Lower lobe of right lung (tissue), 2 donors: ENCODE measurements around the gene DRC1. TPM values are rescaled to one million over a fixed set of nuclear protein-coding genes. Genes with fewer than 3 reads are reported as not detected.

Source experiments
- ATAC-seq, 2 donors: fragments of 200-7000 bp; cut with Tn5 transposase; one replicate each; pipeline ENCODE4 v1.9.1; 2020 to 2022; ENCODE audit warnings: mild to moderate bottlenecking in 2 of 2, moderate library complexity in 2 of 2
- DNase-seq: peaks from one replicate; pipeline ENCODE4 v3.0.0-alpha.2; 2020
- H3K27ac ChIP-seq: fragments of 200-600 bp; one replicate; pipeline ENCODE4 v1.8.0; 2022
- H3K27me3 ChIP-seq: fragments of 200-600 bp; one replicate; pipeline ENCODE4 v1.8.0; 2022; ENCODE audit warnings: low read depth
- H3K36me3 ChIP-seq: fragments of 200-600 bp; one replicate; pipeline ENCODE4 v1.8.0; 2022; ENCODE audit warnings: mild to moderate bottlenecking
- H3K4me1 ChIP-seq: fragments of 200-600 bp; one replicate; pipeline ENCODE4 v1.8.0; 2022
- H3K4me3 ChIP-seq: fragments of 200-600 bp; one replicate; pipeline ENCODE4 v1.8.0; 2022; ENCODE audit warnings: mild to moderate bottlenecking
- H3K9me3 ChIP-seq: fragments of 200-600 bp; one replicate; pipeline ENCODE4 v1.8.0; 2022
- intact Hi-C: fragments of 100-400 bp; cut with DNase I; formaldehyde crosslinking; loops from one replicate; pipeline ENCODE4 v1.11.0; 2022
- total RNA-seq: library from RNA; stranded (reverse); fragmentation: NEBNext Ultra II Directional; extraction: Animal tissue kit (Norgen Biotek cat#: 25700); gene quantifications from one replicate; pipeline ENCODE4 v1.2.1, GENCODE V29; 2021
- TF ChIP-seq, protein P1 (sequence below): fragments of 200-600 bp; IDR thresholded peaks from one replicate; pipeline ENCODE4 v1.8.0; 2022; ENCODE audit warnings: antibody characterized with exemption, mild to moderate bottlenecking
- donor health status: DM: no; HTN: yes; CAD: no; lungs with severe emphysema.

DRC1 gene
- total RNA-seq, 1 donor from 2014 or later, result 6.8 TPM

DNA sequence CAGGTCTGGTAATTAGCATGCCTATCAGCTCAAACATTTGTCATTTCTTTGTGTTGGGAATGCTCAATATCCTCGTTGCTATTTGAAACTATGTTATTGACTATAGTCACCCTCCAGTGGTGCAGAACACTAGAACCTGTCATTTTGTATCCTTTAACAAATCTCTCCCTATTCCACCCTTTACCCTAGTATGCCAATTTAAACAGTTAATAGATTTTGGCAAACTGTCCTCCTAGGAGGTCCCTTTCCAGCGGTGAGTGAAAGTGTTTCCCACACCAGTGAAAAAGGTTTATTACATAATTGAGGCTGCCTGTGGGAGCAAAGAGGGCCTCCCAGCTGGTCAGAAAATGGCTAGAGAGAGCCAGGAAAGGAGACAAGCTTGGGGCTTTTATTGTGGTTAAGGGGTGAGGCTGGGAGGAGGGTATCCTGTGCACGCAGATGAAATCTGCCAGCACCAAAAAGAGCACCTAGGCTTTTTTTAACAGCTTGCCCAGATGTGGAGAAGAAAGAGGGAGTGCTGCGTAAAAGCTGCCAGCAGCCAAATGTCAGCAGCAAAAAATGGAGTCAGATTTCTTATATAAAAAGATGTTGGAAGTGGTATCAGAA, 1.8 kb upstream of the DRC1 start:
- TF ChIP-seq, protein P1, sequence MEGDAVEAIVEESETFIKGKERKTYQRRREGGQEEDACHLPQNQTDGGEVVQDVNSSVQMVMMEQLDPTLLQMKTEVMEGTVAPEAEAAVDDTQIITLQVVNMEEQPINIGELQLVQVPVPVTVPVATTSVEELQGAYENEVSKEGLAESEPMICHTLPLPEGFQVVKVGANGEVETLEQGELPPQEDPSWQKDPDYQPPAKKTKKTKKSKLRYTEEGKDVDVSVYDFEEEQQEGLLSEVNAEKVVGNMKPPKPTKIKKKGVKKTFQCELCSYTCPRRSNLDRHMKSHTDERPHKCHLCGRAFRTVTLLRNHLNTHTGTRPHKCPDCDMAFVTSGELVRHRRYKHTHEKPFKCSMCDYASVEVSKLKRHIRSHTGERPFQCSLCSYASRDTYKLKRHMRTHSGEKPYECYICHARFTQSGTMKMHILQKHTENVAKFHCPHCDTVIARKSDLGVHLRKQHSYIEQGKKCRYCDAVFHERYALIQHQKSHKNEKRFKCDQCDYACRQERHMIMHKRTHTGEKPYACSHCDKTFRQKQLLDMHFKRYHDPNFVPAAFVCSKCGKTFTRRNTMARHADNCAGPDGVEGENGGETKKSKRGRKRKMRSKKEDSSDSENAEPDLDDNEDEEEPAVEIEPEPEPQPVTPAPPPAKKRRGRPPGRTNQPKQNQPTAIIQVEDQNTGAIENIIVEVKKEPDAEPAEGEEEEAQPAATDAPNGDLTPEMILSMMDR, result no peak
- intact Hi-C loops, result no loop called here
- H3K27ac ChIP-seq, result no peak overlapping the region
- no peaks in the 10 kb centered on the region for H3K9me3 ChIP-seq
- ATAC-seq (no peak), DNase-seq (no peak)
- peaks cover 13% of the 10 kb centered on the region for H3K27me3 ChIP-seq
- H3K4me3 ChIP-seq, result no peak overlapping the region
- H3K36me3 ChIP-seq, result no peaks in the 10 kb centered on the region
- H3K4me1 ChIP-seq, result peaks cover 6% of the 10 kb centered on the region

DNA sequence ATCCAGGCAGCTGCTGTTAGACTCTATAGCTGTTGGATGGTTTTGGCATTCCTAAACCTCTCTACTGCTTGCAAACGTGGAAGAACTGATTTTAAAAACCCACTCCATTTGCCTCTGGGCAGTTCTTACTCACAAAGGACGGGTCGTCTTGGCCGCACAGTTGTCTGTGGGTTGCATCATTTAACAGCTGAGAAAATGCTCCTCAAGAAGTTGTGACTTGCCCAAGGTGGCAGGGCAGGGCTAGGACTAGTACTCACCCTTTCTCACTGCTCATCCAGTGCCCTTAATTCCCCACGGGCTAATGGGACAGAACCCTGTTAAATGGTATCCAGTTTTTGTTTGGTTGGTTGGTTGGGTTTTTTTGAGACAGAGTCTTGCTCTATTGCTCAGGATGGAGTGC, 997 bp upstream of the DRC1 start:
- no peak for ATAC-seq
- no peaks in the 10 kb centered on the region for H3K9me3 ChIP-seq
- peaks cover 13% of the 10 kb centered on the region for H3K27me3 ChIP-seq
- intact Hi-C loops, result no loop called here
- peaks cover 6% of the 10 kb centered on the region for H3K4me1 ChIP-seq
- TF ChIP-seq, protein P1, result no peak
- H3K27ac ChIP-seq, result no peak overlapping the region
- DNase-seq, result no peak
- H3K36me3 ChIP-seq, result no peaks in the 10 kb centered on the region
- no peak overlapping the region for H3K4me3 ChIP-seq

DNA sequence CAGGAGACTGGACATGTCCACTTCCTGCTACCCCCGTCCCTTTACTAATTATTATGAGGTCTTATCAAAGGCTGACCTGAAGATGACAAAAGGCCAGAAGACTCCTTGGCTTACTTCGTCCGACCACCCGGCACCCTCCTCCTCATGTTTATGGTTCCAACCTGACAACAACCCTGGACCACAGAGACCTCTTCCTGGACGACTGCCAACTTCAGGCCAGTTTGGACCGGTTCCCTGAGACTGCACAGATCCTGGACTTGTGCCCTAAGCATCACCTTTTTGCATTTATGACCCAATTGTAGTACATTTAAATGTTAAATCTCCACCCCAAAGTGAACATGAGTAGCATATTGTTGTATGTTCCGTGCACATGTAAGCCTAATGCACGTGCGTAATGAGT, 5.8 kb downstream of the DRC1 start:
- no peaks in the 10 kb centered on the region for H3K9me3 ChIP-seq
- DNase-seq (no peak), ATAC-seq (no peak)
- no peaks in the 10 kb centered on the region for H3K4me1 ChIP-seq
- H3K4me3 ChIP-seq, result no peak overlapping the region
- intact Hi-C loops, result no loop called here
- TF ChIP-seq, protein P1, result no peak
- no peaks in the 10 kb centered on the region for H3K36me3 ChIP-seq
- no peak overlapping the region for H3K27ac ChIP-seq
- peaks cover 2% of the 10 kb centered on the region for H3K27me3 ChIP-seq

DNA sequence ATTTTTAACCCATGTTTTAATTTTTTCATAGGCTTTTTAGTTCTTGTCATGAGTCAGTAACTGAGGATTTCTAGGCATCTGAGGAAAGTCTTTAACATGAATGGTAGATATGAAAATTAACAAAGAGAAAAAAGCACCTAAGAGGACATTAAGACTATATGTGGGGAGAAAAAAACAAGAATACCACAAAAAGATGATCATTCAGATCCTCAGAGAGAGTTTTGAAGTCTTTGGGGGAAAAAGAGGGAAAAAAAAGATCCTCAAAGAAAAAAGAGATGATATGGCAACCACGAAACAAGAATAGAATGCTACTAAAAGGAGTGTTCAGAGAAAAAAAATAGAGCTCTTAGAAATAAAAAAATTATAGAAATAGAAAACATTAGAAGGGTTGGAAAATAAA, 8.1 kb downstream of the DRC1 start:
- Histone ChIP-seq H3K27ac (no peak overlapping the region), H3K36me3 (no peaks in the 10 kb centered on the region), H3K4me3 (no peak overlapping the region), H3K4me1 (no peaks in the 10 kb centered on the region), H3K27me3 (no peaks in the 10 kb centered on the region), H3K9me3 (no peaks in the 10 kb centered on the region)
- intact Hi-C loops, result no loop called here
- DNase-seq, result no peak
- TF ChIP-seq, protein P1, result no peak
- ATAC-seq, result no peak

DNA sequence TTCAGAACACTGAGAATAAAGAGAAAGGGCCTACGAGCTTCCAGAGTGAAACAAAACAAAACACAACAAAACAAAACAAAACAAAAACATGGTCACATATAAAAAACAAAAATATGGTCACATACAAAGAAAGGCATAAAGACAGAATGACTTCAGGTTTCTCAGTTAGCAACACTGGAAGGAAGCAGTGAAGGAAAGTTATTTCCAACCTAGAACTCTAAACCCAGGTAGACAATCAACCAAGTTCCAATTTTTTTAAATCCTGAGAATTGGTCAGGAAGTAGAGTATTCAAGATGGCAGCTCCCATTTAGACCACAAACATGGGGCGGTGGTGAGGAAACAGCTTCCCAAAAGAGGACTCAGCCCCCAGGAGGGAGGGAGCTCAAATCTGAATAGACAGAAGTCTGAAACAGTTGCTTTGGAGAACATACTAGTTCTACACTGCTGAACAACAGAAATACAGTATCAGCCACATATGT, 9.1 kb downstream of the DRC1 start:
- no peak for ATAC-seq
- TF ChIP-seq, protein P1, result no peak

More for the DNA sequence above, 9.1 kb downstream of the DRC1 start:
- no peak overlapping the region for H3K4me3 ChIP-seq
- intact Hi-C loops, result no loop called here
- no peaks in the 10 kb centered on the region for H3K4me1 ChIP-seq
- no peaks in the 10 kb centered on the region for H3K36me3 ChIP-seq
- H3K27ac ChIP-seq, result no peak overlapping the region
- H3K27me3 ChIP-seq, result no peaks in the 10 kb centered on the region
- H3K9me3 ChIP-seq, result no peaks in the 10 kb centered on the region
- DNase-seq, result no peak
